NK-92 treated with Interleukin-12 subunit alpha and Interleukin-12 subunit beta, amount 100 ng/mL, for 24 hours (cell line): ENCODE data around the gene MIEN1.
"Not testable (repeated sequence)": the region's sequence is repeated elsewhere in the genome, so short reads cannot be mapped to it uniquely, and the experiment has no call there.

Source experiments
- DNase-seq: peaks from one replicate; lab custom pipeline; 2025; lab: John Stamatoyannopoulos, UW

MIEN1 gene

GRCh38 chr17:39755554-39756379, 25.4 kb upstream of the MIEN1 start:
- DNase-seq = peak; percentile 73

- DNase-seq = no peak
These were observed 24.7 kb upstream of the MIEN1 start for GRCh38 chr17:39754958-39755553.

GRCh38 chr17:39754161-39754957, 24.0 kb upstream of the MIEN1 start:
- peak; percentile 98 for DNase-seq

GRCh38 chr17:39753514-39754160, 23.3 kb upstream of the MIEN1 start:
- peak; percentile 84 for DNase-seq

- DNase-seq = no peak
These were observed 22.0 kb upstream of the MIEN1 start for GRCh38 chr17:39752241-39752881.

- DNase-seq = no peak
These were observed 21.3 kb upstream of the MIEN1 start for GRCh38 chr17:39751637-39752036.

- no peak for DNase-seq
These were observed 20.7 kb upstream of the MIEN1 start for GRCh38 chr17:39751016-39751543.

GRCh38 chr17:39750131-39751015, 20.0 kb upstream of the MIEN1 start:
- no peak for DNase-seq

GRCh38 chr17:39748444-39749034, 18.2 kb upstream of the MIEN1 start:
- DNase-seq = not testable (repeated sequence)

- DNase-seq = no peak
These were observed 17.4 kb upstream of the MIEN1 start for GRCh38 chr17:39747745-39748144.

- no peak for DNase-seq
These were observed 15.8 kb upstream of the MIEN1 start for GRCh38 chr17:39746145-39746461.

GRCh38 chr17:39745335-39746144, 15.2 kb upstream of the MIEN1 start:
- no peak for DNase-seq

- DNase-seq = no peak
These were observed 14.5 kb upstream of the MIEN1 start for GRCh38 chr17:39744836-39745215.

GRCh38 chr17:39744075-39744835, 13.9 kb upstream of the MIEN1 start:
- DNase-seq = no peak

- DNase-seq = no peak
These were observed 12.6 kb upstream of the MIEN1 start for GRCh38 chr17:39742856-39743436.

- no peak for DNase-seq
These were observed 12.0 kb upstream of the MIEN1 start for GRCh38 chr17:39742126-39742855.

- no peak for DNase-seq
These were observed 10.2 kb upstream of the MIEN1 start for GRCh38 chr17:39740357-39741111.
